Colonic mucosa (tissue), 4 donors: Measurements from ENCODE around the gene AGAP1. TPM values are rescaled to one million over a fixed set of nuclear protein-coding genes. Genes with fewer than 3 reads are reported as not detected.

Experiments
- DNase-seq: peaks from one replicate; pipeline ENCODE4 v3.0.0-alpha.2; 2020
- H3K27ac ChIP-seq: fragments of 200-600 bp; one replicate; pipeline ENCODE4 v1.8.0; 2021
- H3K27me3 ChIP-seq: fragments of 200-600 bp; one replicate; pipeline ENCODE4 v1.8.0; 2021
- H3K36me3 ChIP-seq: fragments of 200-600 bp; one replicate; pipeline ENCODE4 v1.8.0; 2021
- H3K4me1 ChIP-seq: fragments of 200-600 bp; one replicate; pipeline ENCODE4 v1.8.0; 2021; ENCODE audit warnings: mild to moderate bottlenecking
- H3K4me3 ChIP-seq: fragments of 200-600 bp; one replicate; pipeline ENCODE4 v1.8.0; 2021
- H3K9ac ChIP-seq, 2 donors: one replicate each; pipeline ENCODE4 v1.7.0; 2013; ENCODE audit warnings: control low read depth in 2 of 2, low read depth in 2 of 2, low read length in 2 of 2
- H3K9me3 ChIP-seq: fragments of 200-600 bp; one replicate; pipeline ENCODE4 v1.8.0; 2021
- intact Hi-C: fragments of 100-400 bp; cut with DNase I; formaldehyde crosslinking; loops from one replicate; pipeline ENCODE4 v1.14.1; 2022
- total RNA-seq, 2 donors: library from RNA; stranded (reverse); fragmentation: NEBNext Ultra II Directional in 1 of 2; extraction: Animal tissue kit (Norgen Biotek cat#: 25700) in 1 of 2; gene quantifications; one replicate each; pipeline ENCODE4 v1.2.1, GENCODE V29; 2021
- TF ChIP-seq, protein P1 (sequence below): fragments of 200-600 bp; IDR thresholded peaks from one replicate; pipeline ENCODE4 v1.8.0; 2022; ENCODE audit warnings: antibody characterized with exemption, mild to moderate bottlenecking
- donor health status: healthy.
- donor health status: DM: no; HTN: no; CAD: no.
- donor health status: DM: no; HTN: no; CAD: no.

Gene AGAP1
- total RNA-seq, 2 donors from 2014 or later = 62.1 to 62.9 TPM

GRCh38 chr2:235842941-235843340 lies 349.1 kb downstream of the AGAP1 start:
- TF ChIP-seq, protein P1, sequence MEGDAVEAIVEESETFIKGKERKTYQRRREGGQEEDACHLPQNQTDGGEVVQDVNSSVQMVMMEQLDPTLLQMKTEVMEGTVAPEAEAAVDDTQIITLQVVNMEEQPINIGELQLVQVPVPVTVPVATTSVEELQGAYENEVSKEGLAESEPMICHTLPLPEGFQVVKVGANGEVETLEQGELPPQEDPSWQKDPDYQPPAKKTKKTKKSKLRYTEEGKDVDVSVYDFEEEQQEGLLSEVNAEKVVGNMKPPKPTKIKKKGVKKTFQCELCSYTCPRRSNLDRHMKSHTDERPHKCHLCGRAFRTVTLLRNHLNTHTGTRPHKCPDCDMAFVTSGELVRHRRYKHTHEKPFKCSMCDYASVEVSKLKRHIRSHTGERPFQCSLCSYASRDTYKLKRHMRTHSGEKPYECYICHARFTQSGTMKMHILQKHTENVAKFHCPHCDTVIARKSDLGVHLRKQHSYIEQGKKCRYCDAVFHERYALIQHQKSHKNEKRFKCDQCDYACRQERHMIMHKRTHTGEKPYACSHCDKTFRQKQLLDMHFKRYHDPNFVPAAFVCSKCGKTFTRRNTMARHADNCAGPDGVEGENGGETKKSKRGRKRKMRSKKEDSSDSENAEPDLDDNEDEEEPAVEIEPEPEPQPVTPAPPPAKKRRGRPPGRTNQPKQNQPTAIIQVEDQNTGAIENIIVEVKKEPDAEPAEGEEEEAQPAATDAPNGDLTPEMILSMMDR = no peak
- no peak for DNase-seq
- intact Hi-C loops = no loop called here
- no peak overlapping the region for H3K4me3 ChIP-seq
- H3K4me1 ChIP-seq = no peaks in the 10 kb centered on the region
- no peaks in the 10 kb centered on the region for H3K36me3 ChIP-seq
- H3K27me3 ChIP-seq = no peaks in the 10 kb centered on the region
- H3K9me3 ChIP-seq = no peaks in the 10 kb centered on the region
- H3K9ac ChIP-seq = no peak overlapping the region
- no peak overlapping the region for H3K27ac ChIP-seq

- Histone ChIP-seq H3K9me3 (no peaks in the 10 kb centered on the region), H3K27me3 (no peaks in the 10 kb centered on the region), H3K4me3 (no peak overlapping the region), H3K36me3 (no peaks in the 10 kb centered on the region), H3K4me1 (no peaks in the 10 kb centered on the region), H3K9ac (no peak overlapping the region), H3K27ac (no peak overlapping the region)
- intact Hi-C loops = no loop called here
- DNase-seq = no peak
- TF ChIP-seq, protein P1 = no peak
Measured at GRCh38 chr2:235843591-235844395, 349.9 kb downstream of the AGAP1 start.

DNA sequence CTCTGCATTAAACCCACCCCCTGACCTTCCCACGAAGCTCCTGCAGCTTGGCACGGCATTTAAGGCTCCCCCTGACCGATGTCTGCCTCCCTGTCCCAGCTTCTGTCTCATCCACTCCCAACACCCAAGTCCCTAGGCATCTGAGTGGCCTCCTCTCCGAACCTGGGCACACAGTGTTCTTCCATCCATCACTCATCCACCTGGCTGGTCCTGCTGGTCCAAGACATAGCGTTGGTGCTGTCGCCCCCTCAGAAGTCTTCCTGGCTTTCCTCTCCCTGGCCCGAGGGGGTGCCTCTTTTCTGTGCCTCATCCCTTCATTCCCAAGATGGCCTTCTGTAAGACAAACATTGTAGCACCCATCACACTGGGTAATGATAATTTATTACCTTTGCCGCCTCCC lies 350.7 kb downstream of the AGAP1 start:
- Histone ChIP-seq H3K4me1 (no peaks in the 10 kb centered on the region), H3K9me3 (no peaks in the 10 kb centered on the region), H3K4me3 (no peak overlapping the region), H3K36me3 (no peaks in the 10 kb centered on the region), H3K27ac (no peak overlapping the region), H3K27me3 (no peaks in the 10 kb centered on the region), H3K9ac (no peak overlapping the region)
- no peak for DNase-seq
- intact Hi-C loops = no loop called here
- TF ChIP-seq, protein P1 = no peak

DNA sequence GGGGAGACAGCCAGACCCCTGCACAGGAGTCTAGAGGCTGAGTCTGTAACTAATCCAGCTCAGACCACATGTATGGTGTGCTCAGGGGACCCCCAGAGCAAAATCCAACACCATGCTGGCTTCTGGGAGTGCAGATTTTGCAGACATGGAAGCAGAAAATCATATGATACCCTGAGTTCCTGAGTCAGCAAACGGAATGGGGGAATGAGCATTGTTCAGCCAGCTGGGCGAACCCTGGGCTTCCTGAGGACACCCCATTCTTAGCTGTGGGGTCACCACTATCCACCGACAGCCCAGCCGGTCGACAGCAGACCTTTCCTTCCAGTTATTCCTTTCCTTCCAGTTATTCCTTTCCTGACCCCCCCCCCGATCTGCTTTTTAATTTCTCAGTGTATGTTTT lies 351.4 kb downstream of the AGAP1 start:
- DNase-seq = no peak
- Histone ChIP-seq H3K9ac (no peak overlapping the region), H3K27ac (no peak overlapping the region), H3K9me3 (no peaks in the 10 kb centered on the region), H3K27me3 (no peaks in the 10 kb centered on the region), H3K4me3 (no peak overlapping the region), H3K36me3 (no peaks in the 10 kb centered on the region), H3K4me1 (no peaks in the 10 kb centered on the region)
- intact Hi-C loops = no loop called here
- TF ChIP-seq, protein P1 = no peak

GRCh38 chr2:235847576-235847975 lies 353.7 kb downstream of the AGAP1 start:
- H3K9ac ChIP-seq = no peak overlapping the region
- TF ChIP-seq, protein P1 = no peak
- H3K27me3 ChIP-seq = no peaks in the 10 kb centered on the region
- no peak overlapping the region for H3K4me3 ChIP-seq
- no peak for DNase-seq
- H3K36me3 ChIP-seq = no peaks in the 10 kb centered on the region
- no peak overlapping the region for H3K27ac ChIP-seq
- no peaks in the 10 kb centered on the region for H3K4me1 ChIP-seq
- no peaks in the 10 kb centered on the region for H3K9me3 ChIP-seq
- intact Hi-C loops = no loop called here
